Measurements from ENCODE around the gene SYNJ2. TPM values are rescaled to one million over a fixed set of nuclear protein-coding genes. Genes with fewer than 3 reads are reported as not detected.

The SYNJ2 gene
- total RNA-seq, 1 donor from 2014 or later = 8.3 TPM

DNA sequence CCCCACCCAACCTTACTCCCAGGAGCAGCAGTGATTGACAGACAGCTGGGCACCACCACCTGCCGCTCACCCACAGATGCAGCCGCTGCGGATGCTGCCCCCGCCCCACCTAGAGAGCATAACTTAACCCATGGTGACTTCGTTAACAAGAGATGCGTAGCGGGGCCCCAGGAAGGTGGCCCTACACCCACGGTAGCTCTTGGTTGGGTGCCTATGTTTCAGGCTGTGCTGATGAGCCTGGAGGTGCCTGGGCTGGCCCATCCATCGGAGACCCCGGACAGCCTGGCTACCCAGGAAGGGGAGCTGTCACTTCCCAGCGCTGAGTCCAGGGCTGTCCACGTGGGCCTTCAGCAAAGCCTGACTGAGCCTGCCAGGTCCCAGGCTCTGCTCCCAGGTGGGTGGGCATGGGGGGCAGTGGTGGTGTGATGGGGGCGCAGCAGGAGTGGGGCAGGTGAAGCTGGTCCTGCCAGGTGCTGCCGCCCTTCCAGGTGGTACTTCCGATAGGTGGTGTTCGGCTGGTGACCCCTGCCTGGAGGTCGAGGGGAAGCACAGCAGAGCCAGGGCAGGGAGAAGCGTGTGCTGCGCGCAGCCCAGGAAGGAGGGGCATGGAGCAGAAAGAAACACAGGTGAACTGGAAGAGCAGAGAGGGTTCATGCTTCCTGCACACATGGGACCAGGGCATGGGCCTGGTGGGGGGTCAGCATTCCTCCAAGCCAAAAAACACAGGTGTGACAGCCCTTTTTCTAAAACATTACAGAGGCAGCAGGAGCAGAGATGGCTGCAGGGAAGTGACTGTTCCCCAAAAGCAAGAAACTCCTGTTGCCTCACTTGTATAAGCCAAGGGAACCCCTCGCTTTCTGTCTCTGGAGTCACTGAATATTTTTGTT, 56.9 kb downstream of the SYNJ2 start:
- H3K27me3 ChIP-seq = no peaks in the 10 kb centered on the region
- no peak overlapping the region for H3K4me3 ChIP-seq
- DNase-seq (ENCODE audit: extremely low spot score in 2 of 2) = no peak
- H3K4me1 ChIP-seq = peaks cover 44% of the 10 kb centered on the region
- no peak overlapping the region for H3K27ac ChIP-seq
- no peaks in the 10 kb centered on the region for H3K36me3 ChIP-seq
- no peak for TF ChIP-seq POLR2AphosphoS5 (IDR thresholded peaks at IDR 0.05; ENCODE audit: insufficient read depth in 1 of 2, low read depth in 1 of 2)
- TF ChIP-seq POLR2A (IDR thresholded peaks at IDR 0.05) = no peak
- TF ChIP-seq, protein P1, sequence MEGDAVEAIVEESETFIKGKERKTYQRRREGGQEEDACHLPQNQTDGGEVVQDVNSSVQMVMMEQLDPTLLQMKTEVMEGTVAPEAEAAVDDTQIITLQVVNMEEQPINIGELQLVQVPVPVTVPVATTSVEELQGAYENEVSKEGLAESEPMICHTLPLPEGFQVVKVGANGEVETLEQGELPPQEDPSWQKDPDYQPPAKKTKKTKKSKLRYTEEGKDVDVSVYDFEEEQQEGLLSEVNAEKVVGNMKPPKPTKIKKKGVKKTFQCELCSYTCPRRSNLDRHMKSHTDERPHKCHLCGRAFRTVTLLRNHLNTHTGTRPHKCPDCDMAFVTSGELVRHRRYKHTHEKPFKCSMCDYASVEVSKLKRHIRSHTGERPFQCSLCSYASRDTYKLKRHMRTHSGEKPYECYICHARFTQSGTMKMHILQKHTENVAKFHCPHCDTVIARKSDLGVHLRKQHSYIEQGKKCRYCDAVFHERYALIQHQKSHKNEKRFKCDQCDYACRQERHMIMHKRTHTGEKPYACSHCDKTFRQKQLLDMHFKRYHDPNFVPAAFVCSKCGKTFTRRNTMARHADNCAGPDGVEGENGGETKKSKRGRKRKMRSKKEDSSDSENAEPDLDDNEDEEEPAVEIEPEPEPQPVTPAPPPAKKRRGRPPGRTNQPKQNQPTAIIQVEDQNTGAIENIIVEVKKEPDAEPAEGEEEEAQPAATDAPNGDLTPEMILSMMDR (IDR thresholded peaks at IDR 0.05) = no peak
- H3K9me3 ChIP-seq = no peaks in the 10 kb centered on the region
- intact Hi-C loops (cut with DNase I) = no loop called here

- H3K27me3 ChIP-seq = no peaks in the 10 kb centered on the region
- H3K36me3 ChIP-seq = no peaks in the 10 kb centered on the region
- H3K4me3 ChIP-seq = no peak overlapping the region
- H3K4me1 ChIP-seq = peaks cover 45% of the 10 kb centered on the region
- intact Hi-C loops (cut with DNase I) = no loop called here
- H3K9me3 ChIP-seq = no peaks in the 10 kb centered on the region
- H3K27ac ChIP-seq = peak overlapping the region; percentile 81
- DNase-seq (ENCODE audit: extremely low spot score in 2 of 2) = no peak
- TF ChIP-seq POLR2AphosphoS5 (IDR thresholded peaks at IDR 0.05; ENCODE audit: insufficient read depth in 1 of 2, low read depth in 1 of 2) (no peak), POLR2A (IDR thresholded peaks at IDR 0.05) (no peak)
- TF ChIP-seq, protein P1 (IDR thresholded peaks at IDR 0.05) = no peak
Observed at GRCh38 chr6:158039178-158039557, 57.5 kb downstream of the SYNJ2 start.

DNA sequence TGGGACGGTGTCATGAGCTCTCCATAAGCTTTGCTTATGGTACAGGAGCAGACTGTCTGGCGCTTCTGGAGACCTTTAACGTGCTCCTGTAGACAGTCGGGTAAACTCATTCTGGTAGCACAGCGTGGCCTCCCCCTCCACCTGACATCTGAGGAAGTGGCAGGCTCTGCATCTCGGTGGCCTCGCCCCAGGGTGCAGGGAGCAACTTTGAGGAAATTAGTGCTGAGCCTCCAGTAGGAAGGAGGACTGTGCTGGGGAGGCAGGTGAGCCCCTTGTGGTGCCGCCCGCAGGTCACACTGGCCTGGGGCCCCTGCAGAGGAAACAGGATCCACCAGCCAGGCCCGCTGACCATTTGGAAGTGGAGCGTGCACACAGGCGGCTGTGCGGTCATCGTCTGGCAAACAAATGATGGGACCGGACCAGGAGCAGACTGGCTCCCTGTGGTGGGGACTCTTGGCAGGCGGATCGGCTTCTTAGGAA, 57.9 kb downstream of the SYNJ2 start:
- TF ChIP-seq POLR2AphosphoS5 (IDR thresholded peaks at IDR 0.05; ENCODE audit: insufficient read depth in 1 of 2, low read depth in 1 of 2) (no peak), POLR2A (IDR thresholded peaks at IDR 0.05) (no peak)
- TF ChIP-seq, protein P1 (IDR thresholded peaks at IDR 0.05) = no peak
- peaks cover 45% of the 10 kb centered on the region for H3K4me1 ChIP-seq
- H3K27ac ChIP-seq = peak overlapping the region; percentile 81
- H3K9me3 ChIP-seq = no peaks in the 10 kb centered on the region
- no peaks in the 10 kb centered on the region for H3K27me3 ChIP-seq
- DNase-seq (ENCODE audit: extremely low spot score in 2 of 2) = no peak
- no peaks in the 10 kb centered on the region for H3K36me3 ChIP-seq
- H3K4me3 ChIP-seq = no peak overlapping the region
- intact Hi-C loops (cut with DNase I) = no loop called here

DNA sequence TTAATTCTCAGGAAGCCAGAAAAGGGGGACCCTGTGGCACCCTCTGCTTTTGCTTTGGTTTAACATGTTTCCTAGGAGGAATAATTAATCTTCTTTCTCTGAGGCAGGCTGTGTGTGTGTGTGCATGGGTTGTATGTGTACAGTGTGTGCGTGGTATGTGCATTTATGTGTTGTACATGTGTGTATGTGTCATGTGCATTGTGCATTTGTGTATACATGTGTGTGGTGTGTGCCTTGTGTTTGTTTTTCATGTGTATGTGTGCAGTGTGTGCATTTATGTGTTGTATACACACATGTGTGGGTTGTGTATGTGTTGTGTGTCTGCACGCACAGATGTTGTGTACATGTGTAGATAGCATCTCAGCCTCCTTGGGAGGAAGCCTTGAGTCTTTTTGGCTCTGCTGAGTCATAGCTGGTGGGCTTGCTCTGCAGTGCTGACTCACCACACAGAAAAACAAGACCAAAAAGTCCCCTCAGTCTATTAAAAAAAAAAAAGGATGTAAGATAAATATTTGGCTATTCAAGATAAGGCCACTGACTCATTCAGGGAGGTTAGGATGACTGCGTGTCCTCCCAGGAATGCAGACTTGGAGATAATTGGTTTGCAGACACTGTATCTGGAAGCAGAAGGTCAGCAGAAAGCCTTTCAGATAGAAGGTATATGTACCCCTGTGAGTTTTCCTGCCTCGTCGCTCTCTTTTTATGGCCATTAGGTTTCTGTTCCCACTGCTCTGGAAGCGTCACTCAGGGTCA, 58.6 kb downstream of the SYNJ2 start:
- peak overlapping the region; percentile 81 for H3K27ac ChIP-seq
- no peak overlapping the region for H3K4me3 ChIP-seq
- DNase-seq (ENCODE audit: extremely low spot score in 2 of 2) = no peak
- no peaks in the 10 kb centered on the region for H3K27me3 ChIP-seq
- TF ChIP-seq, protein P1 (IDR thresholded peaks at IDR 0.05) = no peak
- TF ChIP-seq POLR2AphosphoS5 (IDR thresholded peaks at IDR 0.05; ENCODE audit: insufficient read depth in 1 of 2, low read depth in 1 of 2) (peak in 1 of 2 donors; percentile 42), POLR2A (IDR thresholded peaks at IDR 0.05) (no peak)
- no peaks in the 10 kb centered on the region for H3K36me3 ChIP-seq
- peaks cover 45% of the 10 kb centered on the region for H3K4me1 ChIP-seq
- H3K9me3 ChIP-seq = no peaks in the 10 kb centered on the region
- intact Hi-C loops (cut with DNase I) = no loop called here
